Panc1 (cell line): ENCODE data around the gene FAM184B. TPM values are rescaled to one million over a fixed set of nuclear protein-coding genes. Genes with fewer than 3 reads are reported as not detected.
"Not testable (repeated sequence)": the region's sequence is repeated elsewhere in the genome, so short reads cannot be mapped to it uniquely, and the experiment has no call there.

ENCODE experiments used
- ATAC-seq: fragments of 200-7000 bp; cut with Tn5 transposase; 2 replicates; pipeline ENCODE4 v1.9.1; 2020; ENCODE audit warnings: mild to moderate bottlenecking, moderate library complexity
- BruUV-seq: library from RNA; stranded (reverse); fragments of 400-500 nt; replicated peaks from 2 replicates; lab custom pipeline; 2021; lab: Mats Ljungman, UMichigan
- CTCF ChIA-PET: fragments of 300-600 bp; sonication (Branson Sonifier 250); formaldehyde crosslinking; loops from one replicate; lab custom pipeline; 2022; ENCODE audit warnings: antibody characterized with exemption; lab: Charles Lee
- POLR2A ChIA-PET: fragments of 300-600 bp; sonication (Branson Sonifier 250); formaldehyde crosslinking; loops from one replicate; lab custom pipeline; 2022; ENCODE audit warnings: antibody characterized with exemption; lab: Charles Lee
- DNase-seq: peaks from one replicate; pipeline ENCODE4 v3.0.0-alpha.2; 2010; ENCODE audit warnings: low read depth, low spot score
- H3K27ac ChIP-seq: 2 replicates; pipeline ENCODE4 v1.5.1; 2011; ENCODE audit warnings: mild to moderate bottlenecking, low read length, inconsistent platforms
- H3K27me3 ChIP-seq: fragments of 200-500 bp; sonication (Bioruptor generic); 2 replicates; pipeline ENCODE4 v1.6.0; 2014; ENCODE audit warnings: low read length, inconsistent platforms; ENCODE audit not compliant: control insufficient read depth, insufficient read depth
- H3K36me3 ChIP-seq: fragments of 200-500 bp; sonication (Bioruptor generic); 2 replicates; pipeline ENCODE4 v1.5.1; 2014; ENCODE audit warnings: inconsistent platforms, mild to moderate bottlenecking, low read length, moderate library complexity; ENCODE audit not compliant: control insufficient read depth, insufficient read depth
- H3K4me1 ChIP-seq: 2 replicates; pipeline ENCODE4 v1.5.1; 2011; ENCODE audit warnings: inconsistent platforms, mild to moderate bottlenecking, low read length, moderate library complexity; ENCODE audit not compliant: control insufficient read depth, insufficient read depth
- H3K4me3 ChIP-seq, 2 experiments: 2 replicates each; pipeline ENCODE4 v1.5.1; 2011 to 2012; ENCODE audit warnings: low read depth in 2 of 2, low read length in 2 of 2, mild to moderate bottlenecking in 2 of 2, inconsistent platforms in 1 of 2, moderate library complexity in 1 of 2
- H3K9me3 ChIP-seq: fragments of 200-500 bp; sonication (Bioruptor generic); 2 replicates; pipeline ENCODE4 v1.5.1; 2014; ENCODE audit warnings: low read depth, mild to moderate bottlenecking, inconsistent platforms, low read length, moderate library complexity; ENCODE audit not compliant: control insufficient read depth, insufficient read depth
- POLR2AphosphoS5 ChIP-seq: IDR thresholded peaks from 2 replicates; pipeline ENCODE4 v1.6.1; 2012; ENCODE audit warnings: mild to moderate bottlenecking, low read depth, low read length, moderate library complexity
- SIN3A ChIP-seq: IDR thresholded peaks from 2 replicates; pipeline ENCODE4 v1.6.1; 2012; ENCODE audit warnings: low read depth, mild to moderate bottlenecking, low read length, moderate library complexity, borderline replicate concordance; ENCODE audit not compliant: insufficient read depth
- TCF7L2 ChIP-seq: IDR thresholded peaks from 2 replicates; pipeline ENCODE4 v1.6.1; 2011; ENCODE audit warnings: mild to moderate bottlenecking, low read depth, low read length, inconsistent platforms
- in situ Hi-C: cut with HindIII; loops from 2 replicates; pipeline ENCODE4 v1.10.0; 2016; ENCODE audit warnings: low sequenced_read_pairs, low pct_unique_long_range_greater_than_20kb
- intact Hi-C: fragments of 100-400 bp; cut with micrococcal nuclease; formaldehyde crosslinking; loops from one replicate; pipeline ENCODE4 v1.10.0; 2022; ENCODE audit not compliant: unreplicated experiment
- total RNA-seq: library from RNA; stranded (reverse); gene quantifications from one replicate; pipeline ENCODE4 v1.2.1, GENCODE V29; 2021; ENCODE audit not compliant: unreplicated experiment
- TF ChIP-seq, protein P1 (sequence below): fragments of 450-650 bp; IDR thresholded peaks from 2 replicates; pipeline ENCODE4 v1.5.1; 2017; ENCODE audit warnings: mild to moderate bottlenecking
- TF ChIP-seq, protein P2 (sequence below), 2 experiments: IDR thresholded peaks; 2 replicates each; pipeline ENCODE4 v1.6.1; 2011 to 2012; ENCODE audit warnings: low read depth in 2 of 2, control low read depth in 1 of 2, low read length in 1 of 2, mild to moderate bottlenecking in 1 of 2, moderate library complexity in 1 of 2; ENCODE audit not compliant: insufficient read depth in 1 of 2

FAM184B gene
- total RNA-seq, 1 experiment from 2014 or later: 0.03 TPM

DNA sequence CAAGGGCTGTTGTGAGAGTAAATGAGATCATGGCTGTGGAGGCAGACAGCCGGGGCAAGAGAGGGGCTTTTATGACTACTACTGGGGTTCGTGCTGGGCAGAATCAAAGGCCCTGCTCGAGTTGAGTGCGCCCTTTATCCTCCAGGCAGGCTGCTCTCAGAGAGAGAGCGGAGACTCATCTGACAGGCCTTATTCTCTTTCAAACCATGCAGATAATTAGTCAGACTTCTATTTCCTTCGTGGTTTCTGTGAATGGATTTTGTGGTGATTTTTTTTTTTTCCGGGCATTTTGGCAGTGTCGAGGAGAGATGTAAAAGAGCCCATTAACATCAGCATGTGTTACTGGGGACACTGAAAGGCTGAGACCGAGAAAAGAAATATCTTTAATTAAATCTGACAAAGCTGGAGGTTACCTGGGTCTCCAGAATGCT, 93.4 kb downstream of the FAM184B start:
- ATAC-seq (no peak), DNase-seq (no peak)
- in situ Hi-C loops: no loop called here
- Histone ChIP-seq H3K36me3 (no peaks in the 10 kb centered on the region), H3K27me3 (no peaks in the 10 kb centered on the region), H3K4me3 (no peak overlapping the region), H3K9me3 (no peaks in the 10 kb centered on the region), H3K27ac (no peak overlapping the region), H3K4me1 (no peaks in the 10 kb centered on the region)
- TF ChIP-seq SIN3A (no peak), POLR2AphosphoS5 (no peak), TCF7L2 (no peak)
- TF ChIP-seq, protein P1, sequence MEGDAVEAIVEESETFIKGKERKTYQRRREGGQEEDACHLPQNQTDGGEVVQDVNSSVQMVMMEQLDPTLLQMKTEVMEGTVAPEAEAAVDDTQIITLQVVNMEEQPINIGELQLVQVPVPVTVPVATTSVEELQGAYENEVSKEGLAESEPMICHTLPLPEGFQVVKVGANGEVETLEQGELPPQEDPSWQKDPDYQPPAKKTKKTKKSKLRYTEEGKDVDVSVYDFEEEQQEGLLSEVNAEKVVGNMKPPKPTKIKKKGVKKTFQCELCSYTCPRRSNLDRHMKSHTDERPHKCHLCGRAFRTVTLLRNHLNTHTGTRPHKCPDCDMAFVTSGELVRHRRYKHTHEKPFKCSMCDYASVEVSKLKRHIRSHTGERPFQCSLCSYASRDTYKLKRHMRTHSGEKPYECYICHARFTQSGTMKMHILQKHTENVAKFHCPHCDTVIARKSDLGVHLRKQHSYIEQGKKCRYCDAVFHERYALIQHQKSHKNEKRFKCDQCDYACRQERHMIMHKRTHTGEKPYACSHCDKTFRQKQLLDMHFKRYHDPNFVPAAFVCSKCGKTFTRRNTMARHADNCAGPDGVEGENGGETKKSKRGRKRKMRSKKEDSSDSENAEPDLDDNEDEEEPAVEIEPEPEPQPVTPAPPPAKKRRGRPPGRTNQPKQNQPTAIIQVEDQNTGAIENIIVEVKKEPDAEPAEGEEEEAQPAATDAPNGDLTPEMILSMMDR: no peak
- TF ChIP-seq, protein P2, sequence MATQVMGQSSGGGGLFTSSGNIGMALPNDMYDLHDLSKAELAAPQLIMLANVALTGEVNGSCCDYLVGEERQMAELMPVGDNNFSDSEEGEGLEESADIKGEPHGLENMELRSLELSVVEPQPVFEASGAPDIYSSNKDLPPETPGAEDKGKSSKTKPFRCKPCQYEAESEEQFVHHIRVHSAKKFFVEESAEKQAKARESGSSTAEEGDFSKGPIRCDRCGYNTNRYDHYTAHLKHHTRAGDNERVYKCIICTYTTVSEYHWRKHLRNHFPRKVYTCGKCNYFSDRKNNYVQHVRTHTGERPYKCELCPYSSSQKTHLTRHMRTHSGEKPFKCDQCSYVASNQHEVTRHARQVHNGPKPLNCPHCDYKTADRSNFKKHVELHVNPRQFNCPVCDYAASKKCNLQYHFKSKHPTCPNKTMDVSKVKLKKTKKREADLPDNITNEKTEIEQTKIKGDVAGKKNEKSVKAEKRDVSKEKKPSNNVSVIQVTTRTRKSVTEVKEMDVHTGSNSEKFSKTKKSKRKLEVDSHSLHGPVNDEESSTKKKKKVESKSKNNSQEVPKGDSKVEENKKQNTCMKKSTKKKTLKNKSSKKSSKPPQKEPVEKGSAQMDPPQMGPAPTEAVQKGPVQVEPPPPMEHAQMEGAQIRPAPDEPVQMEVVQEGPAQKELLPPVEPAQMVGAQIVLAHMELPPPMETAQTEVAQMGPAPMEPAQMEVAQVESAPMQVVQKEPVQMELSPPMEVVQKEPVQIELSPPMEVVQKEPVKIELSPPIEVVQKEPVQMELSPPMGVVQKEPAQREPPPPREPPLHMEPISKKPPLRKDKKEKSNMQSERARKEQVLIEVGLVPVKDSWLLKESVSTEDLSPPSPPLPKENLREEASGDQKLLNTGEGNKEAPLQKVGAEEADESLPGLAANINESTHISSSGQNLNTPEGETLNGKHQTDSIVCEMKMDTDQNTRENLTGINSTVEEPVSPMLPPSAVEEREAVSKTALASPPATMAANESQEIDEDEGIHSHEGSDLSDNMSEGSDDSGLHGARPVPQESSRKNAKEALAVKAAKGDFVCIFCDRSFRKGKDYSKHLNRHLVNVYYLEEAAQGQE (IDR thresholded peaks at IDR 0.05; ENCODE audit: insufficient read depth in 1 of 2, low read depth in 2 of 2, low read length in 1 of 2): no peak
- BruUV-seq: no TSS peak
- ChIA-PET CTCF (no interaction called here), POLR2A (no interaction called here)
- intact Hi-C loops: no loop called here

DNA sequence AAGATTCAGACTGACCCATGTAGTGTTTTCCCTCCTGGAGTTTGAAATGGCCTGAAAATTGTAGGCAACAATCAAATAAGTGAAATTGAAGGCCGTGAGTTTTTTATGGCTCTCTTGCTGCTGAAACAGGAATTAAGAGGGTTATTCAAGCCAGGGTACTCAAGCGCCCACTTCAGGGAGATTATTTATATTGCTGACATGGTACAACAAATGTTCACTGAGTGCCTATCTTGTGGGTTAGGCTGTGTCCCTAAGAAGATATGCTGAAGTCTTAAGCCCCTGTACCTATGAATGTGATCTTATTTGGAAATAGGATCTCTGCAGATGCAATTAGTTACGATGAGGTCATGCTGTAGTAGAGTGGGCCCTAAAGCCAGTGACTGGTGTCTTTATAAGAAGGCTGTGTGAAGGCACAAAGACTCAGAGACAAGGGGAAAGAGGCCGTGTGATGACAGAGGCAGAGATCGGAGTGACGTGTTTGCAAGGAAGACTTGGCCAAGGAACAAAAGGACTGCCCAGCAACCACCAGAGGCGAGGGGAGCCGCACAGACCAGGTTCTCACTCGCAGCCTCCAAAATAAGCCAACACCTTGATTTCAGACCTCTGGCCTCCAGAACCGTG, 94.1 kb downstream of the FAM184B start:
- no peak for DNase-seq
- BruUV-seq: no TSS peak
- TF ChIP-seq SIN3A: no peak
- TF ChIP-seq, protein P1: no peak
- TF ChIP-seq POLR2AphosphoS5: no peak
- Histone ChIP-seq H3K4me1 (no peaks in the 10 kb centered on the region), H3K36me3 (no peaks in the 10 kb centered on the region), H3K9me3 (no peaks in the 10 kb centered on the region), H3K27ac (no peak overlapping the region), H3K4me3 (no peak overlapping the region), H3K27me3 (no peaks in the 10 kb centered on the region)
- POLR2A ChIA-PET: no interaction called here
- in situ Hi-C loops: no loop called here
- intact Hi-C loops: no loop called here
- CTCF ChIA-PET: no interaction called here
- ATAC-seq: no peak

DNA sequence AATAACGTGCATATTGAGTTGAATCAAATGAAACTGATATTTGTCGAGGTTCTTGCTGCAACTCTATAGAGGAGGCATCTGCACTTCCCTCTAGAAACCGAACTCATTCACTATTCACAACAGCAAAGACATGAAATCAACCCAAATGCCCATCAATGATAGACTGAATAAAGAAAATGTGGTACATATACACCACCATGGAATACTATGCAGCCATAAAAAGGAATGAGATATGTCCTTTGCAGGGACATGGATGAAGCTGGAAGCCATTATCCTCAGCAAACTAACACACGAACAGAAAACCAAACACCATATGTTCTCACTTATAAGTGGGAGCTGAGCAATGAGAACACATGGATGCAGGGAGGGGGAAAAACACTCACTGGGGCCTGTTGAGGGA, 96.8 kb downstream of the FAM184B start:
- DNase-seq, ATAC-seq, intact Hi-C loops, CTCF ChIA-PET, in situ Hi-C loops, H3K36me3 ChIP-seq, H3K4me3 ChIP-seq, H3K27me3 ChIP-seq, BruUV-seq, H3K27ac ChIP-seq, H3K4me1 ChIP-seq, H3K9me3 ChIP-seq: not testable (repeated sequence)
- POLR2A ChIA-PET: interaction anchor here (0.7 kb wide), 1 partner anchor 1205 kb away, joined by 12 read pairs; no protein-coding TSS in a partner anchor
